ENCODE measurements around the gene FBRSL1.

DNA sequence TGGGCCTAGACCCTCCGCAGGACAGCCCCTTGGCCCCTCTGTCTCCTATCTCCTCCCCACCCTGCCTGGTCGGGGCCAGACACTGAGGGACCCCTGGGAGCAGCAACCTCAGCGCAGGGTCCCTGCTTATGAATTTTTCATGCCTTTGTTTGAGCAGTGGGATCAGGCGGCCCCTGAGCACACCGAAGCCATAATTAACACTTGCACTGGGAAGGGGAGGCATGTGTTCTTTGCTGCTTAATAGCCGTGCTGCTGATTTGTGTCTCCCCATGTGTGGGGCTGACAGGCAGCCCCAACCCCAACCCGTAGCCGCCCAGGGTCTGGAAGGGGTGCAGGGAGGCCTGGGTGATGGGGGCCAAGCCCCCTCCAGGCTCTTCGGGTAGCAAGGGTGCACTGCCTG lies 52.7 kb downstream of the FBRSL1 start:
- TF ChIP-seq, protein P1, sequence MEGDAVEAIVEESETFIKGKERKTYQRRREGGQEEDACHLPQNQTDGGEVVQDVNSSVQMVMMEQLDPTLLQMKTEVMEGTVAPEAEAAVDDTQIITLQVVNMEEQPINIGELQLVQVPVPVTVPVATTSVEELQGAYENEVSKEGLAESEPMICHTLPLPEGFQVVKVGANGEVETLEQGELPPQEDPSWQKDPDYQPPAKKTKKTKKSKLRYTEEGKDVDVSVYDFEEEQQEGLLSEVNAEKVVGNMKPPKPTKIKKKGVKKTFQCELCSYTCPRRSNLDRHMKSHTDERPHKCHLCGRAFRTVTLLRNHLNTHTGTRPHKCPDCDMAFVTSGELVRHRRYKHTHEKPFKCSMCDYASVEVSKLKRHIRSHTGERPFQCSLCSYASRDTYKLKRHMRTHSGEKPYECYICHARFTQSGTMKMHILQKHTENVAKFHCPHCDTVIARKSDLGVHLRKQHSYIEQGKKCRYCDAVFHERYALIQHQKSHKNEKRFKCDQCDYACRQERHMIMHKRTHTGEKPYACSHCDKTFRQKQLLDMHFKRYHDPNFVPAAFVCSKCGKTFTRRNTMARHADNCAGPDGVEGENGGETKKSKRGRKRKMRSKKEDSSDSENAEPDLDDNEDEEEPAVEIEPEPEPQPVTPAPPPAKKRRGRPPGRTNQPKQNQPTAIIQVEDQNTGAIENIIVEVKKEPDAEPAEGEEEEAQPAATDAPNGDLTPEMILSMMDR (IDR thresholded peaks at IDR 0.05), result no peak
- no peak for TF ChIP-seq POLR2A (IDR thresholded peaks at IDR 0.05)

Measured in heart left ventricle (tissue), 13 donors.